Retinal pigment epithelial cell (primary cell): Measurements from ENCODE around the gene RNF180.

Source experiments
- DNase-seq: peaks from one replicate; pipeline ENCODE4 v3.0.0-alpha.2; 2010; ENCODE audit warnings: low read depth
- H3K4me3 ChIP-seq: 2 replicates; pipeline ENCODE4 v1.5.1; 2011; ENCODE audit warnings: mild to moderate bottlenecking, low read length, control low read depth, moderate library complexity
- TF ChIP-seq, protein P1 (sequence below): conservative IDR thresholded peaks from 2 replicates; pipeline ENCODE4 v1.5.1; 2011; ENCODE audit warnings: low read depth, low read length, control low read depth, inconsistent platforms

The RNF180 gene

DNA sequence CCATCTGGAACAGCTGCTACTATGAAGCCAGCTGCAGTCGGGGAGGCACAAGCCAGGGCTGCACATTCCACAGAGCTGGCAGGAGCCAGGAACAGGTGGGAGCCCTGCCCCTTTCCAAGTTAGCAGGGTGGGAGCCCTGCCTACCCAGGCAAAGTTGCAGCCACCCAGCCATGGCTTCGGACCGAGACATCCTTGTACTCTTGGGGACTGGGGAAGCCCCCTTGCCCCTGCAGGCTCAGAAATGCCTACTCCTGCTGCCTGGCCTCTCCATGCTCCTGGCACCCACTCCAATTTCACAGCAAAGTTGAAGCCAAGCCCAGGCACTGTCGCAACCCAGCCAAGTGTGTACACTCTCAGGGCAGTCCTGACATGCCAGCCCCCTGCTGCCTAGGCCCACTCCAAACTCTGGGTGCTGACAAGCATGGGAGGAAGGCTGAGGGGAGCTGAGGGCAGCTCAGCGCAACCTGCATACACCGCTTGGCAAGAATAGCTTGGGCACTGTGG is 165.1 kb downstream of the RNF180 start:
- TF ChIP-seq, protein P1, sequence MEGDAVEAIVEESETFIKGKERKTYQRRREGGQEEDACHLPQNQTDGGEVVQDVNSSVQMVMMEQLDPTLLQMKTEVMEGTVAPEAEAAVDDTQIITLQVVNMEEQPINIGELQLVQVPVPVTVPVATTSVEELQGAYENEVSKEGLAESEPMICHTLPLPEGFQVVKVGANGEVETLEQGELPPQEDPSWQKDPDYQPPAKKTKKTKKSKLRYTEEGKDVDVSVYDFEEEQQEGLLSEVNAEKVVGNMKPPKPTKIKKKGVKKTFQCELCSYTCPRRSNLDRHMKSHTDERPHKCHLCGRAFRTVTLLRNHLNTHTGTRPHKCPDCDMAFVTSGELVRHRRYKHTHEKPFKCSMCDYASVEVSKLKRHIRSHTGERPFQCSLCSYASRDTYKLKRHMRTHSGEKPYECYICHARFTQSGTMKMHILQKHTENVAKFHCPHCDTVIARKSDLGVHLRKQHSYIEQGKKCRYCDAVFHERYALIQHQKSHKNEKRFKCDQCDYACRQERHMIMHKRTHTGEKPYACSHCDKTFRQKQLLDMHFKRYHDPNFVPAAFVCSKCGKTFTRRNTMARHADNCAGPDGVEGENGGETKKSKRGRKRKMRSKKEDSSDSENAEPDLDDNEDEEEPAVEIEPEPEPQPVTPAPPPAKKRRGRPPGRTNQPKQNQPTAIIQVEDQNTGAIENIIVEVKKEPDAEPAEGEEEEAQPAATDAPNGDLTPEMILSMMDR = no peak
- DNase-seq = no peak
- no peak overlapping the region for H3K4me3 ChIP-seq

DNA sequence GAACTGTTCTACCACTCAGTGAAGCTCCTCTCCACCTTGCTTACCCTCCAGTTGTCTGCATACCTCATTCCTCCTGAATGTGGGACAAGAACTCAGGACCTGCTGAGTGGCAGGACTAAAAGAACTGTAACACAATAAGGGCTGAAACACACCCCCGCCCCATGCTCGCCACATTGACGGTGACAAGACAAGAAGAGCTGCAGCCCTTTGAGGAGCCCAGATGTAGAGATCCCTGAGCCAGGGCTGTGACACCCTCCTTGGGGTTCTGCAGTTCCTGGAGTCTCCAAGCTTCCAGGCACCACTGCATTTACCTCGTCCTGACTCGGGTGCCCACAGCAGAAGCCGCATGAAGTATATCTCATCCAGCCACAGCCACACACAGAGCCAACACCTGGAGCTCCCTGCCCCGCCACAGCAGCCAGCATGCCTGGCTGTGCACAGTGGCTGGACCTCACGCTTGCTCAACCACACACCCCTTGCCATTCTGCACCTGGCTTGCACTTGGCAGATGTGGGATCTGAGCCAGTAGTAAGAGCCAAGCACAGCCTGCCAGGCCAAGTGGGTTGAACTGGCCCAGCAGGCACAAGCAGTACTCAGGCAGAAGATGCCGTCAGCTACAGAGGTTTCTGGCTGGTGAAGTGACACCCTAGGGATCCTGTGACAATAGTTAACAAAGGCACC is 166.1 kb downstream of the RNF180 start:
- TF ChIP-seq, protein P1 = no peak
- no peak overlapping the region for H3K4me3 ChIP-seq
- DNase-seq = no peak

DNA sequence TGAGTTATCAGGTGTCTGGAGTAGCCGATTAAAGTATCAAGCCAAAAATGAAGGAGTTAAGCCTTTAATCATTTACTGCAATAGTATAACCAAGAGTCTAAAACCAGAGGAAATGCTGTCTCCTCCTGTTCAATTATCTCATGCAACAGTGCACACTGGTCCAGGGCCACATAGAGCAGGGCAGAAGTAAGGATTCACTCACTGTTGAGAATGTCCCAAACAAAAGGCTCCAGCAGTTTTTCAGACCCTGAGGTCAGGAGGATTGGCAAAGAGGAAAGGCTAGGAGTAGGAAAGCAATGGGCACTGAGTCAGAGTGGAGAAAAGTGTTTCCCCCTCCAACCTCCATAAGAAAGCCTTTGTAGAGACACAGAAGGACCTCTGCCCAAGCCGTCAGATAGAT is 168.2 kb downstream of the RNF180 start:
- TF ChIP-seq, protein P1 = no peak
- H3K4me3 ChIP-seq = no peak overlapping the region
- no peak for DNase-seq

DNA sequence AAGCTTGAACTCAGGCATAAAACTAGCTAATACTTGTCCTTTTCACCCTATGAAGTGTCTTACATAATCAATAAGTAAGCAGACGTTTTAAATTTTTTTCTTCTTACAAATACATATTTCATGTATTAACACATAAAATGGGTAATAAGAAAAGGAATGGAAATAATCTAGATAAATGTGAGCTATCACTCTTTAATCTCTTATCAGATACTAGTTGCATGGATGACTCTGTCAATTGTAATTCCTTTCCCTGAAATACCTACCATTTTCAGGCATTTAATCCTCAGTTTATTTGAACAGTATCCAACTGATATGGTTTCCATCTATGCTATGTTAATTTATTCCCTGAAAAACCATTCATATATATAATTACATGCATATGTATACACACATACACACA is 174.1 kb downstream of the RNF180 start:
- no peak for DNase-seq
- H3K4me3 ChIP-seq = no peak overlapping the region
- TF ChIP-seq, protein P1 = no peak

DNA sequence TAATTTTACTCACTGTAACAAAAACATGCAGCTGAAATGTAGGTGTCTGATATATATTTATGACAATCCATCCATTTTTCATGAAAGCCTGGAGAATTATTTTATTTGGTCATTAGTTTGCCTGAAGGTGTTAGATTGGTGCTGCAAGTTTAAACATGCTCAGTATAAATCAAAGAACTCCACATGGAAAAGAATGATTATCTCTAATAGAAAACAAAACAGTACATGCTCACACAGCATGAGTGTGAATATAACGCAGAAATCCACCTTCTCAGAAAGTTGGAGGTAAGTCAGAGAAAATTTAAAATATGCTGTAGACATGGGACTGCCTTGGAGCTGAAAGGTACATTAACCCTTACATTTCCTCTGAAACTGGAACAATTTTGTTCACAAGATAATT is 174.7 kb downstream of the RNF180 start:
- H3K4me3 ChIP-seq = no peak overlapping the region
- TF ChIP-seq, protein P1 = no peak
- DNase-seq = no peak

DNA sequence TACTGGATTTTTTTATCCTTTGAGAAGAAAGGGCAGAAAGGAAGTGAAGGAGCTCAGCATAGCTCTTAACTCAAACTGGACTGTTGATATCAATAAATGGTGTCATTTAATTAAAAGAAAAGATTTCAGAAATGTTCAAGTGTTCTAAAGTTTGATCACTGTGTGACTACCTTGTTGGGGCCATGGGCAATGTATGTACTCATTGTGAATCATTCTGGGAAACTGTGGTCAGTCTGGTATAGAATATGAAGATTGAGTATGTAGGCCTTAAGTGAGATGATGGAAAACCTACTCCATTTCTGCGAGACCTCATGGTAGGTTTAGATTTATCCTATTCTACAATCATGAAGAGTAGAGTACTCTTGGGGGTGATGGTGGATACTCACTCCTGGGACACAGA is 175.7 kb downstream of the RNF180 start:
- TF ChIP-seq, protein P1 = no peak
- no peak overlapping the region for H3K4me3 ChIP-seq
- DNase-seq = no peak

DNA sequence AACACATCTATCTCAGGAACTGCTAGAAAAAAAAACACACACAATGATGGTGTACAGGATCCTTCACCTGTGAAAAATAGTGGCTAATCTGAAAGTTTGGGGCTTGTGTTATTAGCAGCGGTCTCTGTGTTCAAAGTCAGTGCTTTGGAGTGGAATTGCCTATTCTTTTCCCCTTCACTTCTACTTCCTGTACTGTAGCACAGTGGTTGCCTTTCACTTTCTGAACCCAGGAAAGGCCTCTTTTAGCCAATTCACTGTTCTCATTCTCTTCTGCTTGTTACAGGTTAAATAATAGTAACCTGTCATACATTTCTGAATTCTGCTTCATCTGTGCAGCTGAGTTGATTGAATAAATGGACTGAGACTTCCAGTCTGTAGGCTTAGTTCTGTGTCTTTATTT is 178.9 kb downstream of the RNF180 start:
- TF ChIP-seq, protein P1 = no peak
- DNase-seq = no peak
- H3K4me3 ChIP-seq = no peak overlapping the region
